ENCODE results near the gene MYOM1. TPM values are rescaled to one million over a fixed set of nuclear protein-coding genes. Genes with fewer than 3 reads are reported as not detected.

MYOM1 gene
- total and polyA plus RNA-seq, 2 experiments from 2014 or later: 1.1 to 1.8 TPM

GRCh38 chr18:3217948-3218647 is 1.7 kb downstream of the MYOM1 start:
- Histone ChIP-seq H3K27me3 (no peaks in the 10 kb centered on the region), H3K4me1 (ENCODE audit: insufficient read depth) (peaks cover 39% of the 10 kb centered on the region), H3K9me3 (ENCODE audit: low read depth) (no peaks in the 10 kb centered on the region), H3K9me2 (replicated peaks; ENCODE audit: insufficient read depth) (no peaks in the 10 kb centered on the region), H3K79me2 (no peaks in the 10 kb centered on the region), H3K27ac (peak overlapping the region; percentile 83), H4K20me1 (ENCODE audit: insufficient read depth, poor library complexity, severe bottlenecking) (no peaks in the 10 kb centered on the region), H3K36me3 (replicated peaks; ENCODE audit: insufficient read depth, low read depth) (no peaks in the 10 kb centered on the region), H2AFZ (no peak overlapping the region), H3K4me3 (no peak overlapping the region), H3K4me2 (peak overlapping the region; percentile 55)
- WGBS (ENCODE audit: low lambda C conversion rate, missing lambda C conversion rate): 49% methylated on average over 3 of the region's 3 CpGs
- DNase-seq (ENCODE audit: low spot score): peak; percentile 82
- no peak for TF ChIP-seq CTCF (IDR thresholded peaks at IDR 0.05; ENCODE audit: poor library complexity)
- TF ChIP-seq EZH2 (IDR thresholded peaks at IDR 0.05; ENCODE audit: borderline replicate concordance): no peak
- no peak for TF ChIP-seq EZH2phosphoT487 (IDR thresholded peaks at IDR 0.05; ENCODE audit: low read depth, severe bottlenecking, unreplicated experiment)

- H3K36me3 ChIP-seq (replicated peaks; ENCODE audit: insufficient read depth, low read depth): no peaks in the 10 kb centered on the region
- no peak overlapping the region for H2AFZ ChIP-seq
- H3K9me2 ChIP-seq (replicated peaks; ENCODE audit: insufficient read depth): no peaks in the 10 kb centered on the region
- H4K20me1 ChIP-seq (ENCODE audit: insufficient read depth, poor library complexity, severe bottlenecking): no peaks in the 10 kb centered on the region
- DNase-seq (ENCODE audit: low spot score): no peak
- no peak overlapping the region for H3K4me2 ChIP-seq
- H3K79me2 ChIP-seq: no peaks in the 10 kb centered on the region
- no peaks in the 10 kb centered on the region for H3K9me3 ChIP-seq (ENCODE audit: low read depth)
- TF ChIP-seq EZH2phosphoT487 (IDR thresholded peaks at IDR 0.05; ENCODE audit: low read depth, severe bottlenecking, unreplicated experiment) (no peak), CTCF (IDR thresholded peaks at IDR 0.05; ENCODE audit: poor library complexity) (no peak), EZH2 (IDR thresholded peaks at IDR 0.05; ENCODE audit: borderline replicate concordance) (no peak)
- peaks cover 46% of the 10 kb centered on the region for H3K4me1 ChIP-seq (ENCODE audit: insufficient read depth)
- WGBS (ENCODE audit: low lambda C conversion rate, missing lambda C conversion rate): 88% methylated on average over 5 of the region's 5 CpGs
- H3K4me3 ChIP-seq: no peak overlapping the region
- H3K27me3 ChIP-seq: no peaks in the 10 kb centered on the region
- peak overlapping the region; percentile 83 for H3K27ac ChIP-seq
Measured at GRCh38 chr18:3216987-3217386, 2.8 kb downstream of the MYOM1 start.

GRCh38 chr18:3214855-3215637 is 4.7 kb downstream of the MYOM1 start:
- no peaks in the 10 kb centered on the region for H3K36me3 ChIP-seq (replicated peaks; ENCODE audit: insufficient read depth, low read depth)
- WGBS (ENCODE audit: low lambda C conversion rate, missing lambda C conversion rate): 98% methylated on average over 28 of the region's 36 CpGs
- no peaks in the 10 kb centered on the region for H3K27me3 ChIP-seq

More at GRCh38 chr18:3214855-3215637, 4.7 kb downstream of the MYOM1 start:
- no peak for TF ChIP-seq CTCF (IDR thresholded peaks at IDR 0.05; ENCODE audit: poor library complexity)
- TF ChIP-seq EZH2phosphoT487 (IDR thresholded peaks at IDR 0.05; ENCODE audit: low read depth, severe bottlenecking, unreplicated experiment): no peak
- no peak for TF ChIP-seq EZH2 (IDR thresholded peaks at IDR 0.05; ENCODE audit: borderline replicate concordance)
- H2AFZ ChIP-seq: no peak overlapping the region
- no peaks in the 10 kb centered on the region for H3K79me2 ChIP-seq
- peaks cover 51% of the 10 kb centered on the region for H3K4me1 ChIP-seq (ENCODE audit: insufficient read depth)
- H3K9me2 ChIP-seq (replicated peaks; ENCODE audit: insufficient read depth): no peaks in the 10 kb centered on the region
- no peak overlapping the region for H3K4me2 ChIP-seq
- H3K9me3 ChIP-seq (ENCODE audit: low read depth): no peaks in the 10 kb centered on the region
- DNase-seq (ENCODE audit: low spot score): no peak
- H4K20me1 ChIP-seq (ENCODE audit: insufficient read depth, poor library complexity, severe bottlenecking): no peaks in the 10 kb centered on the region
- no peak overlapping the region for H3K4me3 ChIP-seq
- H3K27ac ChIP-seq: no peak overlapping the region

Data from hepatocyte (in vitro differentiated cells).